ENCODE measurements around the gene ROCK2. TPM values are rescaled to one million over a fixed set of nuclear protein-coding genes. Genes with fewer than 3 reads are reported as not detected.

ROCK2 gene
- polyA plus RNA-seq, 5 donors, result 33.1 to 65.9 (median 58.7) TPM

Other genes with a start within 250 kb of the ROCK2 start
- gene SLC66A3, start 189.2 kb downstream of the ROCK2 start, polyA plus RNA-seq (ENCODE audit: insufficient read depth in 1 of 5, insufficient read length in 5 of 5, low replicate concordance in 1 of 5), result 10 to 100 TPM; 23.0 to 34.7 (median 26.3) TPM
- 10 to 100 TPM; 18.5 to 21.3 (median 19.2) TPM for gene E2F6, start 121.5 kb upstream of the ROCK2 start, polyA plus RNA-seq (ENCODE audit: insufficient read depth in 1 of 5, insufficient read length in 5 of 5, low replicate concordance in 1 of 5)
- gene GREB1, start 189.4 kb upstream of the ROCK2 start, polyA plus RNA-seq (ENCODE audit: insufficient read depth in 1 of 5, insufficient read length in 5 of 5, low replicate concordance in 1 of 5), result 10 to 100 TPM; 10.0 to 18.5 (median 13.2) TPM

Data from right lung (tissue), 5 donors.